Activated CD4-positive, alpha-beta T cell treated with anti-CD3 and anti-CD28 coated beads, Interleukin-2, amount 50 U/mL, for 4 hours (primary cell): ENCODE measurements around the gene MAP2K5.

Experiments used
- DNase-seq, 2 experiments: peaks; one replicate each; pipeline ENCODE4 v3.0.0-alpha.2; 2020

The MAP2K5 gene

DNA sequence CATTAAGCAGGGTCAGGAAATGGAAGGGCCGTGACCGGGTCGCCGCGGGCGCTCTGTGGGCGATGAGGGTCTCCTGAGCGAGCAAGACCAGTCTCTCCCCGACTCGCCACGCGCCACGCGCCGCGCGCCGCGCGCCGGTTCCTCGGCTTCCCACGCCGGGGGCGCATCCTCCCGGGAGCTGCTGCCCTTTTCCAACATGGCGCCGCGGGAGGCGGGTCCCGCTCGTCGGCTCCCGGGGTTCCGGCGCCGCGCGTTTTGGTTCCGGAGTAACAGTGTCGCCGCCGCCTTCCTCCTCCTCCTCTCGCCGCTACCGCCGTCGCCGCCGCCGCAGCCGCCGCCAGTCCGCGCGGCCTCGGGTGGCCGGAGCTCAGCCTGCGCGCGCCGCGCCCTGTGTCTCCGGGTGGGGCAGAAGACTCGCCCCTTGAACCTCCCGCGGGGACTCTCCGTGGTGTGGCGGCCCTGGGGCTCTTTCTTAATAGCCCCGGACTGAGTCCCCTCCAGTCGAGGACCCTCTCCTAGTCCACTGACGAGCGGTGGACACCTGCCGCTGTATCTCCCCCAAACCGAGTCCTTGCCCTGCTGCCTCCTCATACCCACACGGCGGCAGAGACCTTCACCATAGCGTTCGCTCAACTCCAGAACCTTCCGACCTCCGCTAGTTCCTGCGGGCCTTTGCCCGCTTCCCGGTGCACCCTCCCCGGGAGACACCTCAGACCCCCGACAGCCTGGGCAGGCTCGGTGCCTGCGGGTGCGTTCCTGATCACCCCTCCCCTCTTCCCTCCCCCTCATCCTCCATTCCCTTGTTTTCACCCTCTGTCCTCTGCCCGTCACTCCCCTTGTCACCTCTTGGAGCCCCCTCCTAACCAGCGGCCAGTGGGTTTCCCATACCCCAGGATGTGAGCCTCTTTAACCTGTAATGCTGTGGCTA lies at the start of gene MAP2K5:
Gene MAP2K5 (plus strand): TSS at position 284 of the 928 bp plus-strand sequence. CDS start 633 bp downstream, at position 917.
- peak; percentile 77 for DNase-seq

DNA sequence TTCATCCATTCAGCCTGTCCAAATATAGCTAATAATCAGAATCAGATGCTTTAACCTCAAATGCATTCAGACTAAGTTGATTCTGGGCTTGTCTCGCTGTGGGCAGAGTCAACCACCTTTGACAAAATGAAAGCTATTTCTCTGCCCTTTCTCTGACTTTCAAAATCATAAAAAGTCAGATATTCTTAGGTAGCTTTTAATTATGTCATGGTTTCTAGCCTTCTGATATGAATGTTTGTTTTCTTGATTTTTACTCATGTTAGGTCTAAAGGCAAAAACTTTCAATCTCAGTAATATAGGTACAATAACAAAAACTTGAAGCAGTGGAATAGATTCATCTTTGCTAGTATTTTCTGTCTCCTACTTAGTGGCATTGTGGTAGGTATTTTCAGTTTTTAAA lies 46.9 kb upstream of the MAP2K5 start:
- no peak for DNase-seq

DNA sequence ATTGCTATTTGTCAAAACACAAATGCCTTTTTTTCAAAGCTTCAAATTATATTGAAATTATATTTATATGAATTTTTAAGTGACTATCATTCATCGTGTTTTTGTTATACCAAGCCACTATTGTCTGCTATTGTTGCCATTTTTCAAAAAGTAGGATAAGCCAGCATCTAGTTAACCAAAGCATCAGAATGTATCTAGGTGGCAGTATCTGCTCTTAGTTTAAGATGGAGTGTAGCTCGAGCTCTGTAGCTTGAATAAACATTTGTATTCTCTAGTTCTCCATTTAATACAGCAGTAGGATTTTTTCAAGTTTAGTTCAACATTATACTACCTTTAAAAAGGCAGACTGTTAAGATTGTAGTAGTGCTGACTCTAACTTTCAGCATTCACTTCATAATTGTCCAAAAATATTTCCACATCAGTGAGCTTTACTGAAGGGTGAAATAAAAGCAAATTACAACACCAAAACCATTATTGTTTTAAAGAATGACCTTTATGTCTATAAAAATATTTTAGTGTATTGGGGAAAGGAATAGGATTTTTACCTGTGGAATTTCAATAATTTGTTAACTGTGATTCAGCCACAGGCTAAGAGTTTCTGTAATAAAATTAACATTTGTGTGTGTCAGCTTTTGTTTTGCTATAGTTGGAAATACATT lies 41.2 kb upstream of the MAP2K5 start:
- DNase-seq, result no peak

DNA sequence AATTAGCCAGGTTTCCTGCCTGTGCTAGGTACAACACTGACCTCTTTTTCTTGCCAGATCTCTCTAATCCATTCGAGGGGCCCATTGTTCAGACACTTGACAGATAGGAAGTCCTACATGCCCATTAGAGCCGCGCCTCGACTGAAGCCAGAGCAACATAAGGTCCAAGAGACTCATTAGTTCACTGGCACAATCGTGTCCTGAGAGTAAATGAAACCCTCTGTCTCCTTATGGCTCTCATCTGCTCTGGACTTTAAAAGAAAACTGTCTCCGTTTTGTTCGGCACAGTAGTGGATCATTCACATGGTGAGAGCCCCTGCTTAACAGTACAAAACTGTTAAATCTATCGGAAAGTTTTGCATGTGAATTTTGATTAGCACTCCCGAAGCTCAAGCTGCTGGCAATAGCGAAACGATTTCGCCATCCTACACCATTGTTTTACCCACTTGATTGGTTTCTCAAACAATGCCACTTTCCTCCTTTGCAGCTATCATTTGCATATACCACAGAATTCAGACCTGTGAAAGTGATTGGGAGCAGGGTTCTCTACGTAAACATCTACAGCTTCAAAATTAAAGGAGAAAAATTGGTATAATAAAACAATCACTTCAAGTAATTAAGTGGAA lies 40.6 kb upstream of the MAP2K5 start:
- DNase-seq, result no peak

DNA sequence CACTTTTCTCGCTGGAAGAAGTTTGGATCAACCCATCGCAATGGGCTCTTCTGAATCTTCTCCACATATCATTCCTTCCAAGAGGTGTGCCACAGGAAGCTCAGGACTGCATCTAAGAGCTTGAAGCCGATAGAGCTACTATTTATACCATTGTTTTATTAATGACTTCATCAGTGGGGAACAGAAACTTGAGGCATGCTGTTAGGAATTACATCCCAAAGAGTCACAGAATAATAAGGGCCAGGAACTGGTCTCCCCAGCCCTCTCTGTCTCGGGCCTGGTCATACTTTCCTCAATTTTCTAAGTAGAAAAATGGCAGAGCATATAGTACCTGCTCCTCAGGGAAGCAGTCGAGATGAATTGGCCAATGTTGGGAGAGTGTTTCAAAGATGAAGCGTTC lies 38.4 kb upstream of the MAP2K5 start:
- DNase-seq, result no peak

DNA sequence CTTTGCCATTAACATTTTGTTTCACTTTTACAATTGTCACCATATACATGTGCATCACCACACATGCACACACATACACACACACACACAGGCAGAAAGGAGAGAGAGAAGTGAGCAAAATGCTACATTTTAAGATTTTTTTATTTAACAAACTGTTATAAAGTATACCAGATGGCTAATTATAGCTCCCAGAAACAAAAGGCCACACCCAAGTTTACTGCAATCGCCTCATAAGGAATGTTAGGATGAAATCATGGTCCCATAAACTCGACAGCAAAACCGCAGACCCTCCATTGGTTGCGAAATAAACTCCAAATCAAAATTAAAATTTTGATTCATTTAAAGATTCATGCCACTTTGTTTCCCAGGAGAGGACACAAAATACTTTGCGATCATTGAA lies 37.7 kb upstream of the MAP2K5 start:
- no peak for DNase-seq

DNA sequence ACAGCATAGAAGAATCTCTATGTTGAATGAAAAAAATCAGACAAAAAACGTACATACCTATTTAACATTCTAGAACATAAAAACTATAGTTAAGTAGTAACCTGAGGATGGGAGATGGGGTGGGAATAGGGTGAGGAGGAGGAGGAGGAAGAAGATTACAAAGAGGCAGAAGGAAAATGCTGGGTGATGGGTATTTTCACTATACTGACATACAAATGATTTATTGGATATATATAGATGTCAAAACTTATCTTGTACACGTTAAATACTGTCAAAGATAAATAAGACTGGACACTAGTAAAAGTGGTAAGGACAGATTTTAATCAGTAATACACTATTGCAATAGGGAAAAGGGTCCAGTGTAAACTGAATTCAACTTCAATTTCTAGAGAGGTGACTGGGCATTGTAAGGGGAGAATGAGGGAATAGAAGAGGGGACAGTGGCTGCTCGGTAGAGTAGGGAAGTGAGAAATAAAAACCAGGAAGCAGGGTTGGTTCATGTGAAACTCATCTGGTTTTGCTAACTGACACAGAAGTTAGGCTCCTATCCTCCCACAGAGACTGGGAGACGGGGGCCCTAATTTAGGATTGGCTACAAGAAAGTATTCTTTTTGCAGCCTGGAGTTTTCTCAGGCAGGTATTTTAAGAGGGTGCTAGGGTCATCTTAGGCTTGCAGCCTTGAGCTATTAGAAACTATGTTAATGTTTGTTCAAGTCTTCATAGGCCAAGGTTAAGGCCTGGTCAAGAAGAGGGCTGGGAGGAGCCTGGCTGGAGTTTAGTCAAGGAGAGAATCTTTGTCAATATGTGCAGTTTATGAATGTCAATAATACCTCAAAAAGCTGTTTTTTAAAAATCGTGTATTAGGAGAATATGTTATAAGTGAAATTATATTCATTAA lies 36.6 kb upstream of the MAP2K5 start:
- DNase-seq, result no peak

DNA sequence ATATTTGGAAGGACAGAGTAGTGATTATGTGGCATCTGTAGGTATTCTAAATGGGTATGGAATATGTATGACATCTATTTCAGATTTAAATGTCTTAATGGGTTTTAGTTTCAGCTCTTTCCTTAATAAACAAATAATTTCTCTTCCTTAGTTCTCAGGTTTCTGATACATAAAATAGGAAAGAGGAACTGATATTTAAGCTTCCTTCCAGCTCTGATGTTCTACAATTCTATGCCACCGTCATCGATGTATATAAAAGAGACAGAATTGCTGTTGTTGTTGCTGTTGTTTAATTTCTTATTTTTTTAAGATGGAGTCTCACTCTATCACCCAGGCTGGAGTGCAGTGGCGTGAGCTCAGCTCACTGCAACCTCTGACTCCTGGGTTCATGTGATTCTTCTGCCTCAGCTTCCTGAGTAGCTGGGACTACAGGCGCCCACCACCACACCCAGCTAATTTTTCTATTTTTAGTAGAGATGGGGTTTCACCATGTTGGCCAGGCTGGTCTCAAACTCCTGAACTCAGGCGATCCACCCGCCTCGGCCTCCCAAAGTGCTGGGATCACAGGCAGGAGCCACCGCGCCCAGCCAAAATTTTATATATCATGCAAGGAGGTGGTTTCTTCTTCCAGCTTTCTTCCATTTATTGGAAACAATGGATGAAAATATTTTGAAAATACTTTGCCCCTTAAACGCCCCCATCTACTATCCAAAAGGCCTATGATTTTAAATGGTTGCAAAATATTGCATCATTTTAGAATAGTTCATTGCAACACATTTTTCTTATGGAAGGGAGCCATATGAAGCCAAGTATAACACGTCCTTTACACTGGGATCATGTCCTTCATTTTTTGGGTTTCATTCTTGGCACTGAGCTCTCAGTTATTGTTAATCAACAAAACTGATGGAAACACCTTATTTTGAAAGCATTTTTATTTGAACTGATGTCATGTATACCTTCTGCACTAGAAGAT lies 35.4 kb upstream of the MAP2K5 start:
- no peak for DNase-seq

DNA sequence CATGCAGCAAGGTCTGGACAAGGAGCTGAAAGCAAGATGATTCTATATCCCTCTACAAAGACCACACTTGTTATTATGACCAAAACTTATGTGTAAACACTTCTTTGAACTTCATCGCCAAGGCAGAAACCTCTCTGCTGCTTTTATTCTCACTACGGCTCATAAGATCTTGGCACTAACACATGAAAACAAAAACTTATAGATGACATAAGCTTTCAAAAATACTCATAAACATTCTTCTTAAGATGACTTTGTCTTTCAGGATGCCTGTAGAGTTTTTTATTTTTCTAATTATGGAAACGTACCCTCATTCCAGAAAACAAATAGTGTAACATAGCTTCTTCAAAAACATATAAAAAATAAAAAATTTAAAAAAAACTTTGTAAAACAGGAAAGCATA lies 34.1 kb upstream of the MAP2K5 start:
- no peak for DNase-seq

DNA sequence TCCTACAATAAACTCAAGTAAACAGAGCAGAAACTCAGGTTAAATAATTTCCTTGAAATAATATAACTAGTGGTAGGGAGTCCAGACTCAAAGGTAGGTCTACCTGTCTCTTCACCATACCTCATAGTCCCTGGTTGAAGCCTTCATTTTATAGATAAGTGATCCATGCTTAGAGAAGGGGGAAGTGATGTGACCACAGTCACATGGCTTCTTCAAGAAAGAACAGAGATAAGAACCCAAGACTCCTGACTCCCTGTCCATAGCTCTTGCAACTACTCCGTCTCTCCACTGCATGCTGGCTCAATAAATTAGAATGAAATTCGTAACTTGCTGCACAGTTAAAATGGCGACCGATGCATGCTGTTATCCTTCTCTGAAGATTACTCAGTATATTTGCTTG lies 32.6 kb upstream of the MAP2K5 start:
- DNase-seq, result no peak

DNA sequence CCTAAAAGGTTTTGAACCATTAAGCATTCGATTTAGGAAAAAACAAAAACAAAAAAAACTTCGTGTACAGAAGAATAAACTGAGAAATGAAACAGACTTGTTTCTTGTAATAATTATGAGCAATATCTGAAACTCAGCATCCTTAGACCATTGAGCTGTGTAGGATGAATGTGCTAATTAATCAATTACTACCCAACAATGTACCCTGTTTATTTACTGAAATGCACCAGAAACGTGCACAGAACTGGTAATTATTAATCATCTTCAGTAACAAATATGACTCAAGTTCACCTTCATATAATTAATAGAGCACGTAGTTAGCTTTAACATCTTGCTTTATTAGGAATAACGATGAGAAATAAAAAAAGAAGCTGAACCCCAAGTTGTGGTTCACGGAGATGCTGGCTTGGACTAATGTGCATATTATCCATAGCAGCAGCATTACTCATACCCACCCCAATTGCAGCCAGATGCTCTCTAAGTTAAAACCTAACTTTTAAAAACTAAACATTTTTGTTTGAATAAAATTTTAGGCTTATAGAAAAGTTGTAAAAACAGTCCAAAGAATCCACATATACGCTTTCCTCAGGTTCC lies 31.8 kb upstream of the MAP2K5 start:
- DNase-seq, result no peak

DNA sequence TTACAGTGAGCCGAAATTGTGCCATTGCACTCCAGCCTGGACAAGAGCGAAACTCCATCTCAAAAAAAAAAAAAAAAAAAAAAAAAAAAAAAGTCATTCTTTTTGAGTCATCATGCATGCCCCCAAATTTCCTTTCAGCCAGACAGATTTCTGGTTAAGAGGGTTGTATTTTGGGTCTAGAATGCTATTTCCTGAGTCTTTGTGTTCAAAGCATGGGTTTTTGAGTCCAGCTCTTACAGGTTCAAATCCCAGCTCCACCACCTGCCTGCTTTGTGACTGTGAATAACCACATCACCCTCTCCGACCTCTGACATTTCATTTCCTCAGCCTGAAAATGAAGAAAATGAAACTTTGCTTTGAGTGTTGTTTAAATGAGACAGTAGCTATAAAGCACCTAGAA lies 30.9 kb upstream of the MAP2K5 start:
- DNase-seq, result no peak

DNA sequence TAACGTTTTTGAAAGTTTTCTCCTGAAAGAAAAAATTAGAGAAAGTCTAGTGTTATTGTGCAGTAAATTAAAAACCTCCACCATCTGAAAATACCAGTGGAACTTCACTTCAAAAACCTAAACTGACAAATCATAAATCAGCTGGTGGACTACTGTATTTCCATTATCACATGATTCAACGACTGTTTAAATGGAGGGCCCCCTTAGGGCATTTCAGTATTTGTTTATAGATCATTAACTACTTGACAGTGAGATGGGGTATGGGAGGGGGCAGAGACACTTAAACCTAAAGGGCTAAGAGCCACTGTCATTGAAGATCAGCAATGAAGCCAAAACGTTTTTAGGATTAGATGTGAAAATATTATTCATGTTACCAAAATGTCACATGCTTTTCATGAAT lies 30.4 kb upstream of the MAP2K5 start:
- no peak for DNase-seq

DNA sequence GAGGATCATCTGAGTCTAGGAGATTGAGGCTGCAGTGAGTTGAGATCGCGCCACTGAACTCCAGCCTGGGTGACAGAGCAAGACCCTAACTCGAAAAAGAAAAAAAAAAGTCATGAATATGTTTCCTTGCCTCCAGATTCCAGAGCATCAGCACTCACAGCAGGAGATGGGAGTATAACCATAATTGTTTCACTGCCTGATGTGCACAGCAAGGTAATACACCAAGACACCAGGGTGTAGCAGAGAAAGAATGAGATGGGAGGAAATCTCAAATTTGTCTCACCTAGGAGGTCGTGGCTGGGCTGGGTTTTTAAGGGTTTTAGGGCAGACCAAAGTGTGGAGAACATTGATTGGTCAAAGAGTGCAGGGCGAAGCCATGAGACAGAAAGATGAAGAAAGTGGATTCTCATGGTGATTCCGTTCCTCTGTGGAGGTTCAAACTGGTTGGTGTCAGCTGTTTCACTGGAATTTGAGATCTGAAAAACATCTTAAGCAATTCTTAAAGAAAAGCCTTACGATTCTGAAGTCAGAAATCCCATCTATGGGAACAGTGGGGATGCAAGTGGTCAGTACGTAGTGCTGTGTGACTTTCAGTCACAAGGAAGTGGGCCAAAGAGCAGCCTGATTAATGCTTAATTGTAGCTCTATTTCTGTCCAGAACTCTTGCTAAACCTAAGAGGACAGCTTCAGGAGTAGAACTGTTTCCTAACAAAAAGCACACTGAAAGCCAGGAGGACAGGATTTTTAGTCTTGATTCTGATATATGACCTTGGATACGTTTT lies 29.4 kb upstream of the MAP2K5 start:
- no peak for DNase-seq

DNA sequence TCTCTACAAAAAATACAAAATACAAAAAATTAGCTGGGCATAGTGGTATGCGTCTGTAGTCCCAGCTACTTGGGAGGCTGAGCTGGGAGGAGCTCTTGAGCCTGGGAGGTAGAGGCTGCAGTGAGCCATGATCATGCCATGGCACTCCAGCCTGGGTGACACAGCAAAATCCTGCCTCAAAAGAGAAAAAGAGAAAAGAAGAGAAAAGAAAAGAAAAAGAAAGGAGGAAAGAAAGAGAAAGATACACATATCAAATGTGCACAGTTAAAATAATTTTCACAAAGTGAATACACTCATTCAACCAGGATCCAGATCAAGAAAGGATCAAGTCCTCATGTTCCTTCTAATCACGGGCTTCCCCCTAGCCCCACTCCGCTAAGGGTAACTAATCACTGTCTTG lies 27.4 kb upstream of the MAP2K5 start:
- DNase-seq, result no peak

DNA sequence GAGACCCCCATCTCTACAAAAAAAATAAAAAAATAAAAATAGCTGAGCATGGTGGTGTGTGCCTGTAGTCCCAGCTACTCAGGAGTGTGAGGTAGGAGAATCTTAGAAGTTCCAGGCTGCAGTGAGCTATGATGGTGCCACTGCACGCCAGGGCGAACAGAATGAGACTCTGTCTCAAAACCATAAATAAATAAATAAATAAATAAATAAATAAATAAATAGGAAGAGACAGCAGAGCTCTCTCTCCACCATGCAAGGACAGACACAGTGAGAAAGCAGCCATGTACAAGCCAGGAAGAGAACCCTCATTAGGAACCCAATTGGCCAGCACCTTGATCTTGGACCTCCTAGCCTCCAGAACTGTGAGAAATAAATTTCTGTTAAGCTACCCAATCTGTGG lies 26.9 kb upstream of the MAP2K5 start:
- no peak for DNase-seq

DNA sequence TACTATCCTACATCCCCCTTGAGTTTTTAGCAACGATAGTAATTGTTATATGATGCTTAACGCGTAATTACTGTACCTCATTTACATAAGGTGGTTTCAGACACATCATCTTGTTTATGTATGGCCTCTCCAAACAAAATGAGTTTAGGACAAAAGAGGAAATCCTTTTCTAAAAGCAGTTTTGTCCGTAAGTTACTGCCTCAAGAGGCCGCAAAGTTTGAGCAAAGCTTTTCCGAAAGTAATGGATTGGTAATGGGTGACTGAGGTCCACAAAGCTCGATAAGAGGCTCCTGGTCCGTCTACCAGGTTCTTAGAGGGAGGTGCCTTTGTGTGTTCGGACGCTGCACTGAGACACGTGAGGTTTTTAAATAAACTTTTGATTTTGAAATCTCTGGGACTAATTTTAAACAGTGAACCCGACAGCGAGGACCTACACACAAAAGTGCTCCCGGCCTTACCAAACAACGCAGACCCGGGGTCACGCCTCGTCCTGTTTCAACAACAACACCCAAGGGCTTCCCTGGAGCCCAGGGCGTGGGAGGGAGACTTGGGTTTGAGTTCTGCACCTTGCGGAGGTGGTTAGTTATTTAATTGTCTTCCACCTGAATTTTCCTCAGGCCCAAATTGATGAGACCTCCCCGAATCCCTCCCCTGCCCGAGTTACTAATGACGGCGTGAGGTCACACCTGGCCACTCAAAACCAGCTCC lies 22.0 kb upstream of the MAP2K5 start:
- DNase-seq, result no peak

DNA sequence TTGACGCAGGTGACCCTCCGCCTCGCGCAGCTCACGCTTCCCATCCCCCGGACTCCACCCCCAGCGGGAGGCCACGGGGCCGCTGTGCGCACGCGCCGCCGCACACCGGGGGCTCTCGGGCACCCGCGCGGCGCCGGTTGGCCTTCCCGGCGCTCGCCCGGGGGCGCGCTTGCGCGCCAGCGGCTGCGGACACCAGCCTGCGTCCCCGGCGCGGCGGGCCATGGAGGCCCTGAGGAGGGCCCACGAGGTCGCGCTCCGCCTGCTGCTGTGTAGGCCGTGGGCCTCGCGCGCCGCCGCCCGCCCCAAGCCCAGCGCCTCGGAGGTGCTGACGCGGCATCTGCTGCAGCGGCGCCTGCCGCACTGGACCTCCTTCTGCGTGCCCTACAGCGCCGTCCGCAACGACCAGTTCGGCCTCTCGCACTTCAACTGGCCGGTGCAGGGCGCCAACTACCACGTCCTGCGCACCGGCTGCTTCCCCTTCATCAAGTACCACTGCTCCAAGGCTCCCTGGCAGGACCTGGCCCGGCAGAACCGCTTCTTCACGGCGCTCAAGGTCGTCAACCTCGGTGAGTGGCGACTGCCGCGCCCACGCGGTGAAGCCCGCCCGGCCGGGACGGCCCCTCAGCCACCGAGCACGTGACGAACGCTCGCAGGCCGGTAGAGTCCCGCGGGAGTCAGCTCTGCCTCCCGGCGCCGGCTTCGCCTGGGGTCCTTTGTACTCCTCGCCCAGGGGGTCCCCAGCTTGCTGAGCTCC lies 21.3 kb upstream of the MAP2K5 start, which contains the start of gene C15orf61:
Gene C15orf61 (plus strand): TSS at position 103 of the 754 bp plus-strand sequence. CDS start 118 bp downstream, at position 221.
- peak; percentile 73 to 76 for DNase-seq
